GM19351 (cell line): Measurements from ENCODE around the gene HSP90AB1.

Source experiments
- ATAC-seq: cut with Tn5 transposase; IDR thresholded peaks from one replicate; pipeline ENCODE4 v1.9.1; 2021; ENCODE audit warnings: mild to moderate bottlenecking, moderate library complexity; ENCODE audit not compliant: unreplicated experiment

HSP90AB1 gene

GRCh38 chr6:44265007-44265721 lies 18.3 kb downstream of the HSP90AB1 start, which contains the start of gene NFKBIE:
Gene NFKBIE (minus strand): TSS chr6:44265551. CDS start chr6:44265346, 205 bp downstream.
- ATAC-seq: peak; percentile 30

- no peak for ATAC-seq
These were observed 18.9 kb downstream of the HSP90AB1 start for GRCh38 chr6:44265722-44266233.

GRCh38 chr6:44266347-44266746 lies 19.4 kb downstream of the HSP90AB1 start:
- peak; percentile 41 for ATAC-seq

- no peak for ATAC-seq
These were observed 20.4 kb downstream of the HSP90AB1 start for GRCh38 chr6:44267252-44267651.

- ATAC-seq: no peak
These were observed 21.3 kb downstream of the HSP90AB1 start for GRCh38 chr6:44268095-44268628.

GRCh38 chr6:44269178-44269920 lies 22.4 kb downstream of the HSP90AB1 start:
- ATAC-seq: no peak

- no peak for ATAC-seq
These were observed 23.1 kb downstream of the HSP90AB1 start, which contains the start of gene TMEM151B for GRCh38 chr6:44269921-44270525. Gene TMEM151B (plus strand): TSS chr6:44270450. CDS start chr6:44270743, 293 bp downstream.

- no peak for ATAC-seq
These were observed 23.9 kb downstream of the HSP90AB1 start for GRCh38 chr6:44270526-44271405.

GRCh38 chr6:44271406-44271723 lies 24.5 kb downstream of the HSP90AB1 start:
- no peak for ATAC-seq

GRCh38 chr6:44271914-44272313 lies 25.0 kb downstream of the HSP90AB1 start:
- ATAC-seq: no peak

GRCh38 chr6:44272529-44272928 lies 25.6 kb downstream of the HSP90AB1 start:
- no peak for ATAC-seq

GRCh38 chr6:44272999-44273566 lies 26.2 kb downstream of the HSP90AB1 start:
- no peak for ATAC-seq

GRCh38 chr6:44273617-44274016 lies 26.7 kb downstream of the HSP90AB1 start:
- ATAC-seq: no peak

GRCh38 chr6:44275271-44275748 lies 28.4 kb downstream of the HSP90AB1 start:
- ATAC-seq: no peak

- no peak for ATAC-seq
These were observed 29.1 kb downstream of the HSP90AB1 start for GRCh38 chr6:44275749-44276648.

- no peak for ATAC-seq
These were observed 30.1 kb downstream of the HSP90AB1 start for GRCh38 chr6:44276667-44277640.

- ATAC-seq: no peak
These were observed 30.9 kb downstream of the HSP90AB1 start for GRCh38 chr6:44277763-44278162.

- no peak for ATAC-seq
These were observed 31.4 kb downstream of the HSP90AB1 start for GRCh38 chr6:44278315-44278714.
